GM23338 (cell line): ENCODE data around the gene PRKCH. TPM values are rescaled to one million over a fixed set of nuclear protein-coding genes. Genes with fewer than 3 reads are reported as not detected.

Experiments
- ATAC-seq: fragments of 200-7000 bp; cut with Tn5 transposase; 3 replicates; pipeline ENCODE4 v1.9.1; 2020
- DNase-seq: peaks from one replicate; pipeline ENCODE4 v3.0.0-alpha.2; 2015; ENCODE audit warnings: low spot score
- H2AFZ ChIP-seq: fragments of 200-600 bp; sonication (generic); 2 replicates; pipeline ENCODE4 v1.8.0; 2016; ENCODE audit warnings: antibody characterized with exemption, mild to moderate bottlenecking, moderate library complexity
- H3F3A ChIP-seq: fragments of 200-600 bp; sonication (generic); replicated peaks from 2 replicates; pipeline ENCODE4 v1.8.0; 2017; ENCODE audit warnings: antibody characterized with exemption, mixed run types, low read depth
- H3K27ac ChIP-seq: fragments of 200-600 bp; sonication (generic); 2 replicates; pipeline ENCODE4 v1.6.1; 2016; ENCODE audit warnings: low read depth
- H3K27me3 ChIP-seq: fragments of 200-600 bp; sonication (generic); 2 replicates; pipeline ENCODE4 v1.8.0; 2016; ENCODE audit warnings: mild to moderate bottlenecking, mixed run types, moderate library complexity; ENCODE audit not compliant: insufficient read depth
- H3K36me3 ChIP-seq: fragments of 200-600 bp; sonication (generic); 2 replicates; pipeline ENCODE4 v1.8.0; 2016; ENCODE audit warnings: mild to moderate bottlenecking; ENCODE audit not compliant: insufficient read depth
- H3K4me1 ChIP-seq: fragments of 200-600 bp; sonication (generic); 2 replicates; pipeline ENCODE4 v1.8.0; 2016; ENCODE audit warnings: mild to moderate bottlenecking, moderate library complexity; ENCODE audit not compliant: insufficient read depth
- H3K4me2 ChIP-seq: fragments of 200-600 bp; sonication (generic); 2 replicates; pipeline ENCODE4 v1.7.1; 2017; ENCODE audit warnings: mixed run types
- H3K4me3 ChIP-seq: fragments of 200-600 bp; sonication (generic); 2 replicates; pipeline ENCODE4 v1.6.1; 2016; ENCODE audit warnings: mixed run types
- H3K79me2 ChIP-seq: fragments of 200-600 bp; sonication (generic); replicated peaks from 2 replicates; pipeline ENCODE4 v1.8.0; 2017; ENCODE audit warnings: mild to moderate bottlenecking; ENCODE audit not compliant: insufficient read depth
- H3K9me2 ChIP-seq: fragments of 200-600 bp; sonication (generic); 2 replicates; pipeline ENCODE4 v1.8.0; 2017; ENCODE audit not compliant: insufficient read depth
- H4K20me1 ChIP-seq: fragments of 200-600 bp; sonication (generic); replicated peaks from 2 replicates; pipeline ENCODE4 v1.8.0; 2017; ENCODE audit warnings: mild to moderate bottlenecking; ENCODE audit not compliant: insufficient read depth
- H3K27ac Mint-ChIP-seq: 2 replicates; pipeline ENCODE4 v1.8.0; 2020; ENCODE audit warnings: inconsistent platforms, mild to moderate bottlenecking, moderate library complexity, mixed read lengths
- H3K27me3 Mint-ChIP-seq: 3 replicates; pipeline ENCODE4 v1.8.0; 2022; ENCODE audit warnings: low read depth, mild to moderate bottlenecking, moderate library complexity, mixed read lengths, inconsistent platforms; ENCODE audit not compliant: insufficient read depth, poor library complexity
- H3K36me3 Mint-ChIP-seq: 3 replicates; pipeline ENCODE4 v1.8.0; 2021; ENCODE audit warnings: low read depth, mild to moderate bottlenecking, inconsistent platforms, moderate library complexity, mixed read lengths
- H3K4me1 Mint-ChIP-seq: 3 replicates; pipeline ENCODE4 v1.8.0; 2020; ENCODE audit warnings: mild to moderate bottlenecking, inconsistent platforms, mixed read lengths
- H3K4me3 Mint-ChIP-seq: 3 replicates; pipeline ENCODE4 v1.8.0; 2021; ENCODE audit warnings: moderate library complexity, mild to moderate bottlenecking, inconsistent platforms, mixed read lengths
- H3K9me3 Mint-ChIP-seq: 3 replicates; pipeline ENCODE4 v1.8.0; 2020; ENCODE audit warnings: moderate library complexity, mild to moderate bottlenecking, inconsistent platforms, mixed read lengths
- CREB1 ChIP-seq: fragments of 250-450 bp; sonication (Bioruptor Pico); IDR thresholded peaks from 2 replicates; pipeline ENCODE4 v1.5.0; 2020; ENCODE audit warnings: low read depth, mild to moderate bottlenecking, moderate library complexity
- EZH2 ChIP-seq: fragments of 200-600 bp; sonication (generic); IDR thresholded peaks from one replicate; pipeline ENCODE4 v1.8.0; 2017; ENCODE audit warnings: antibody characterized with exemption, mild to moderate bottlenecking, low read depth; ENCODE audit not compliant: unreplicated experiment
- EZH2phosphoT487 ChIP-seq: fragments of 200-600 bp; sonication (generic); IDR thresholded peaks from one replicate; pipeline ENCODE4 v1.8.1; 2018; ENCODE audit warnings: antibody characterized with exemption; ENCODE audit not compliant: unreplicated experiment
- JUNB ChIP-seq: IDR thresholded peaks from one replicate; pipeline ENCODE4 v1.6.1; 2016; ENCODE audit warnings: antibody characterized with exemption; ENCODE audit not compliant: unreplicated experiment
- NANOG ChIP-seq: IDR thresholded peaks from 2 replicates; pipeline ENCODE4 v1.6.1; 2016; ENCODE audit warnings: antibody characterized with exemption, borderline replicate concordance
- POLR2AphosphoS5 ChIP-seq: IDR thresholded peaks from 2 replicates; pipeline ENCODE4 v1.6.1; 2016; ENCODE audit warnings: antibody characterized with exemption, low read depth
- REST ChIP-seq: IDR thresholded peaks from one replicate; pipeline ENCODE4 v1.6.1; 2018; ENCODE audit warnings: antibody characterized with exemption; ENCODE audit not compliant: unreplicated experiment
- STAT1 ChIP-seq: IDR thresholded peaks from one replicate; pipeline ENCODE4 v1.6.1; 2016; ENCODE audit warnings: antibody characterized with exemption; ENCODE audit not compliant: unreplicated experiment
- ZNF114 ChIP-seq: fragments of 250-450 bp; sonication (Bioruptor Pico); IDR thresholded peaks from 2 replicates; pipeline ENCODE4 v1.5.0; 2020; ENCODE audit warnings: mild to moderate bottlenecking, moderate library complexity
- ZNF331 ChIP-seq: fragments of 250-450 bp; sonication (Bioruptor Pico); IDR thresholded peaks from 2 replicates; pipeline ENCODE4 v1.5.0; 2020; ENCODE audit warnings: low read depth, mild to moderate bottlenecking, moderate library complexity
- polyA plus RNA-seq: library from polyadenylated mRNA; unstranded; fragments of >200 nt; fragmentation: Nextera tagmentation; extraction: Ambion mirVana; gene quantifications from 2 replicates; pipeline ENCODE4 v1.2.1, GENCODE V29; 2016
- total RNA-seq: library from RNA; depleted of rRNA; stranded (reverse); fragments of >200 nt; shearing (Covaris generic); gene quantifications from 2 replicates; pipeline ENCODE4 v1.2.3, GENCODE V29; 2014
- TF ChIP-seq, protein P1 (sequence below): IDR thresholded peaks from 2 replicates; pipeline ENCODE4 v1.6.1; 2016; ENCODE audit warnings: antibody characterized with exemption
- TF ChIP-seq, protein P2 (sequence below): fragments of 250-450 bp; sonication (Bioruptor Pico); IDR thresholded peaks from 2 replicates; pipeline ENCODE4 v1.5.0; 2020; ENCODE audit warnings: mild to moderate bottlenecking, moderate library complexity
- TF ChIP-seq, protein P3 (sequence below), 2 experiments: fragments of 200-600 bp in 1 of 2; sonication (generic) in 1 of 2; conservative IDR thresholded peaks; 2 replicates each; pipeline versions ENCODE4 v1.5.1 to v1.6.1; 2016 to 2017; ENCODE audit warnings: antibody characterized with exemption in 2 of 2, low read depth in 2 of 2, mild to moderate bottlenecking in 2 of 2, moderate library complexity in 1 of 2

The PRKCH gene
- total and polyA plus RNA-seq, 2 experiments from 2014 or later = 5.4 to 10.1 TPM

DNA sequence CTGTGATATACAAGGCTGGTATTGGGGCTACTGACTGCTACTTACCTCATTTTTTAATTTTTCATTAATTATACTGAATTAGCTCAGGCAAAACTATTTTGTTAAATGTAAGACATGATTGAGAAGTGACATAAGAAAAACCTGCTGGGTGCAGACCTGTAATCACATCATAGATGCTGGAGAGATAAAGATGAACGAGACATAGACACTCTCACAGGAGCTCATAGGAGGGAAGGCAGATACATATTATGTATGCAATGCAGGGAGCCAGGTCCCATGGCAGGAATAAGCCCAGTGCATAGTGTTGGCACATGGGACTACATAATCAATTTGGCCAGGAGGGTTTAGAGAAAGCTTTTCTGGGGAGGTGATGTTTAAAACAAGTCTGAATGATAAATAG is 74.9 kb downstream of the PRKCH start (continued):
- no peak for TF ChIP-seq JUNB

GRCh38 chr14:61396694-61397093 is 75.3 kb downstream of the PRKCH start:
- H3K36me3 Mint-ChIP-seq = no peaks in the 10 kb centered on the region
- no peaks in the 10 kb centered on the region for H3K27me3 Mint-ChIP-seq
- no peak overlapping the region for H3K4me2 ChIP-seq
- no peak for ATAC-seq
- H3F3A ChIP-seq = no peaks in the 10 kb centered on the region
- no peak overlapping the region for H3K4me3 ChIP-seq
- H3K27me3 ChIP-seq = no peaks in the 10 kb centered on the region
- H3K4me1 ChIP-seq = no peaks in the 10 kb centered on the region
- no peaks in the 10 kb centered on the region for H4K20me1 ChIP-seq
- DNase-seq = no peak
- H2AFZ ChIP-seq = no peak overlapping the region
- H3K27ac Mint-ChIP-seq = no peak overlapping the region
- no peaks in the 10 kb centered on the region for H3K36me3 ChIP-seq
- no peaks in the 10 kb centered on the region for H3K9me3 Mint-ChIP-seq
- no peaks in the 10 kb centered on the region for H3K9me2 ChIP-seq
- no peak overlapping the region for H3K4me3 Mint-ChIP-seq
- H3K4me1 Mint-ChIP-seq = no peaks in the 10 kb centered on the region
- no peaks in the 10 kb centered on the region for H3K79me2 ChIP-seq
- TF ChIP-seq ZNF114 (CRISPR knock-in tag) = no peak
- TF ChIP-seq CREB1 (CRISPR knock-in tag) = no peak
- no peak for TF ChIP-seq EZH2
- no peak for TF ChIP-seq ZNF331 (CRISPR knock-in tag)
- no peak for TF ChIP-seq POLR2AphosphoS5
- TF ChIP-seq, protein P1, sequence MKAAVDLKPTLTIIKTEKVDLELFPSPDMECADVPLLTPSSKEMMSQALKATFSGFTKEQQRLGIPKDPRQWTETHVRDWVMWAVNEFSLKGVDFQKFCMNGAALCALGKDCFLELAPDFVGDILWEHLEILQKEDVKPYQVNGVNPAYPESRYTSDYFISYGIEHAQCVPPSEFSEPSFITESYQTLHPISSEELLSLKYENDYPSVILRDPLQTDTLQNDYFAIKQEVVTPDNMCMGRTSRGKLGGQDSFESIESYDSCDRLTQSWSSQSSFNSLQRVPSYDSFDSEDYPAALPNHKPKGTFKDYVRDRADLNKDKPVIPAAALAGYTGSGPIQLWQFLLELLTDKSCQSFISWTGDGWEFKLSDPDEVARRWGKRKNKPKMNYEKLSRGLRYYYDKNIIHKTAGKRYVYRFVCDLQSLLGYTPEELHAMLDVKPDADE = no peak
- TF ChIP-seq, protein P2, sequence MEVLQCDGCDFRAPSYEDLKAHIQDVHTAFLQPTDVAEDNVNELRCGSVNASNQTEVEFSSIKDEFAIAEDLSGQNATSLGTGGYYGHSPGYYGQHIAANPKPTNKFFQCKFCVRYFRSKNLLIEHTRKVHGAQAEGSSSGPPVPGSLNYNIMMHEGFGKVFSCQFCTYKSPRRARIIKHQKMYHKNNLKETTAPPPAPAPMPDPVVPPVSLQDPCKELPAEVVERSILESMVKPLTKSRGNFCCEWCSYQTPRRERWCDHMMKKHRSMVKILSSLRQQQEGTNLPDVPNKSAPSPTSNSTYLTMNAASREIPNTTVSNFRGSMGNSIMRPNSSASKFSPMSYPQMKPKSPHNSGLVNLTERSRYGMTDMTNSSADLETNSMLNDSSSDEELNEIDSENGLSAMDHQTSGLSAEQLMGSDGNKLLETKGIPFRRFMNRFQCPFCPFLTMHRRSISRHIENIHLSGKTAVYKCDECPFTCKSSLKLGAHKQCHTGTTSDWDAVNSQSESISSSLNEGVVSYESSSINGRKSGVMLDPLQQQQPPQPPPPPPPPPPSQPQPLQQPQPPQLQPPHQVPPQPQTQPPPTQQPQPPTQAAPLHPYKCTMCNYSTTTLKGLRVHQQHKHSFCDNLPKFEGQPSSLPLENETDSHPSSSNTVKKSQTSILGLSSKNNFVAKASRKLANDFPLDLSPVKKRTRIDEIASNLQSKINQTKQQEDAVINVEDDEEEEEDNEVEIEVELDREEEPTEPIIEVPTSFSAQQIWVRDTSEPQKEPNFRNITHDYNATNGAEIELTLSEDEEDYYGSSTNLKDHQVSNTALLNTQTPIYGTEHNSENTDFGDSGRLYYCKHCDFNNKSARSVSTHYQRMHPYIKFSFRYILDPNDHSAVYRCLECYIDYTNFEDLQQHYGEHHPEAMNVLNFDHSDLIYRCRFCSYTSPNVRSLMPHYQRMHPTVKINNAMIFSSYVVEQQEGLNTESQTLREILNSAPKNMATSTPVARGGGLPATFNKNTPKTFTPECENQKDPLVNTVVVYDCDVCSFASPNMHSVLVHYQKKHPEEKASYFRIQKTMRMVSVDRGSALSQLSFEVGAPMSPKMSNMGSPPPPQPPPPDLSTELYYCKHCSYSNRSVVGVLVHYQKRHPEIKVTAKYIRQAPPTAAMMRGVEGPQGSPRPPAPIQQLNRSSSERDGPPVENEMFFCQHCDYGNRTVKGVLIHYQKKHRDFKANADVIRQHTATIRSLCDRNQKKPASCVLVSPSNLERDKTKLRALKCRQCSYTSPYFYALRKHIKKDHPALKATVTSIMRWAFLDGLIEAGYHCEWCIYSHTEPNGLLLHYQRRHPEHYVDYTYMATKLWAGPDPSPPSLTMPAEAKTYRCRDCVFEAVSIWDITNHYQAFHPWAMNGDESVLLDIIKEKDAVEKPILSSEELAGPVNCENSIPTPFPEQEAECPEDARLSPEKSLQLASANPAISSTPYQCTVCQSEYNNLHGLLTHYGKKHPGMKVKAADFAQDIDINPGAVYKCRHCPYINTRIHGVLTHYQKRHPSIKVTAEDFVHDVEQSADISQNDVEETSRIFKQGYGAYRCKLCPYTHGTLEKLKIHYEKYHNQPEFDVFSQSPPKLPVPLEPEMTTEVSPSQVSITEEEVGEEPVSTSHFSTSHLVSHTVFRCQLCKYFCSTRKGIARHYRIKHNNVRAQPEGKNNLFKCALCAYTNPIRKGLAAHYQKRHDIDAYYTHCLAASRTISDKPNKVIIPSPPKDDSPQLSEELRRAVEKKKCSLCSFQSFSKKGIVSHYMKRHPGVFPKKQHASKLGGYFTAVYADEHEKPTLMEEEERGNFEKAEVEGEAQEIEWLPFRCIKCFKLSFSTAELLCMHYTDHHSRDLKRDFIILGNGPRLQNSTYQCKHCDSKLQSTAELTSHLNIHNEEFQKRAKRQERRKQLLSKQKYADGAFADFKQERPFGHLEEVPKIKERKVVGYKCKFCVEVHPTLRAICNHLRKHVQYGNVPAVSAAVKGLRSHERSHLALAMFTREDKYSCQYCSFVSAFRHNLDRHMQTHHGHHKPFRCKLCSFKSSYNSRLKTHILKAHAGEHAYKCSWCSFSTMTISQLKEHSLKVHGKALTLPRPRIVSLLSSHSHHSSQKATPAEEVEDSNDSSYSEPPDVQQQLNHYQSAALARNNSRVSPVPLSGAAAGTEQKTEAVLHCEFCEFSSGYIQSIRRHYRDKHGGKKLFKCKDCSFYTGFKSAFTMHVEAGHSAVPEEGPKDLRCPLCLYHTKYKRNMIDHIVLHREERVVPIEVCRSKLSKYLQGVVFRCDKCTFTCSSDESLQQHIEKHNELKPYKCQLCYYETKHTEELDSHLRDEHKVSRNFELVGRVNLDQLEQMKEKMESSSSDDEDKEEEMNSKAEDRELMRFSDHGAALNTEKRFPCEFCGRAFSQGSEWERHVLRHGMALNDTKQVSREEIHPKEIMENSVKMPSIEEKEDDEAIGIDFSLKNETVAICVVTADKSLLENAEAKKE = no peak
- no peak for TF ChIP-seq JUNB
- no peak for TF ChIP-seq REST
- TF ChIP-seq EZH2phosphoT487 = no peak
- TF ChIP-seq STAT1 = no peak
- TF ChIP-seq NANOG = no peak
- TF ChIP-seq, protein P3, sequence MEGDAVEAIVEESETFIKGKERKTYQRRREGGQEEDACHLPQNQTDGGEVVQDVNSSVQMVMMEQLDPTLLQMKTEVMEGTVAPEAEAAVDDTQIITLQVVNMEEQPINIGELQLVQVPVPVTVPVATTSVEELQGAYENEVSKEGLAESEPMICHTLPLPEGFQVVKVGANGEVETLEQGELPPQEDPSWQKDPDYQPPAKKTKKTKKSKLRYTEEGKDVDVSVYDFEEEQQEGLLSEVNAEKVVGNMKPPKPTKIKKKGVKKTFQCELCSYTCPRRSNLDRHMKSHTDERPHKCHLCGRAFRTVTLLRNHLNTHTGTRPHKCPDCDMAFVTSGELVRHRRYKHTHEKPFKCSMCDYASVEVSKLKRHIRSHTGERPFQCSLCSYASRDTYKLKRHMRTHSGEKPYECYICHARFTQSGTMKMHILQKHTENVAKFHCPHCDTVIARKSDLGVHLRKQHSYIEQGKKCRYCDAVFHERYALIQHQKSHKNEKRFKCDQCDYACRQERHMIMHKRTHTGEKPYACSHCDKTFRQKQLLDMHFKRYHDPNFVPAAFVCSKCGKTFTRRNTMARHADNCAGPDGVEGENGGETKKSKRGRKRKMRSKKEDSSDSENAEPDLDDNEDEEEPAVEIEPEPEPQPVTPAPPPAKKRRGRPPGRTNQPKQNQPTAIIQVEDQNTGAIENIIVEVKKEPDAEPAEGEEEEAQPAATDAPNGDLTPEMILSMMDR (conservative IDR thresholded peaks at IDR 0.05; ENCODE audit: low read depth in 2 of 2) = no peak
- no peak overlapping the region for H3K27ac ChIP-seq
